Measurements from ENCODE around the gene CCDC116.

Gene CCDC116

DNA sequence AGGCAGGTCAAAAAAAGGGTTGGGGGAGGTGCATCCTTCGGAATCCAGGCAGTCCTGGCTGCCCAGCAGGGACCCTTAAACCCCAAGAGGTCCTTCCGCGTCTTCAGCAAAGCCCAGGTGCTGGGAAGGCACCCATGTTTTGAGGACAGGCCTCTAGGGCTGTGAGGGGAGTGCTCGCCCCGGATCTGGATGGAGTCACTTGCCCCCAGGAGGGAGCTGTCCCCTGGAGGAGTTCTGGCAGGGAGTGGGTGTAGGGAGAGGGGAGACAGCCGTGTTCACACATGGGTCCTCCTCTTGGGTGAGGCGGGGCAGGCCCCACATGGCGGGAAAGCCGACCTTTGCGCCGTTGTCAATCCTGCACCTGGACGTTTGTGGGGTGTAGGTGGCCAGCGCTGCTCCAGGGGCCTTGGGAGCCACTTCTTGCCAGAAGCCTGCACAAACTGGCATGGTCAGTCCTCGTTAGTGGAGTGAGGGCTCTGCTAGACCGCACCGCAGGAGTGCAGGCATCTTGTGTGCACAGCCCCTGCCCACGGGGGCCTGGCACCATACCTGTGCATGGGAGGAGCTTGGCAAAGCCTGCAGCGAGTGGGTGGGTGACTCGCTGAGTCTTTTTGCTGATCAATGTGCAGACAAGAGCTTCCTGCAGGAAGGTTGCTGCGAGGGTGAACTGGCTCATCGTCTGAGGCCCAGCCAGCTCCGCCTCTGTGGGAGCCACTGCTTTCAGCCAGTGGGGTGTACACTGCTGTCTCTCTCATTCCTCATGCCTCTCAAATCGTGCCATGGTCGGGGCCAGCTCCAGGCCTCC, 49.2 kb downstream of the CCDC116 start:
- no peak for DNase-seq (ENCODE audit: low spot score)

DNA sequence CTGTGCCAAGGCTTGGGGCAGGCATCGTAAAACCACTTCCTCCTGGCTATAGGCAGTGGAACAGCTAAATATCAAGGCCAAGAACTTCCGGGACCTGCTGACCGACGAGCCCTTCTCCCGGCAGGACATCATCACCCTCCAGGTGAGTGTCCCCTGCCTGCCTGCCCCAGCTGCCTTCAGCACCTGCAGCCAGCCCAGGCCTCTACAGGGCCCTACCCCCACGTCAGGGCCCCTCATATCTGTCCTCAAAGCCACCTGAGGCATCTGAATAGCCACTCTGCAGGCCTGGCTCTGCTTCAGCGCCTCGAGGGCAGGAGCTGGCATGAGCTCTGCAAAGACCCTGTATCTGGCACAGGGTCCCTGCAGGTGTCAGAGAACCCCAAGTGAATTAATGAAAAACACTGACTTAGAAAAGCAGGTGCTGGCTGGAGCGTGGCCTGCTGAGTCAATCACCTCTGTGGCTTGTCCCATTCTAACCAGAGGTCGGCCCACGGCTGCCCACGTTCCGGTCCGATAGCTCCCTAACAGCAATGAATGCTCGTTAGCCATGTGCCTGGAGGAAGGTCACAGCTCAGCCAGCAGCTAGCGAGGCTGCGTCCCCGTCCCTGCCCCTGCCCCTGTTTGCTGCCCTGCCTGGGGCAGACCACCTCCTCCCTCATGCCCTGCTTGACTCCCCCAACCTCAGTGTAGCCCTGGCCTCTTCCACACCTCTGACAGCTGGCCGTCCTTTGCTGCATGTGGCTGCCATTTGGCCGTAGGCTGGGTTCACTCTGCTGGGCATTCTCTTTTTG, 50.0 kb downstream of the CCDC116 start:
- no peak for DNase-seq (ENCODE audit: low spot score)

DNA sequence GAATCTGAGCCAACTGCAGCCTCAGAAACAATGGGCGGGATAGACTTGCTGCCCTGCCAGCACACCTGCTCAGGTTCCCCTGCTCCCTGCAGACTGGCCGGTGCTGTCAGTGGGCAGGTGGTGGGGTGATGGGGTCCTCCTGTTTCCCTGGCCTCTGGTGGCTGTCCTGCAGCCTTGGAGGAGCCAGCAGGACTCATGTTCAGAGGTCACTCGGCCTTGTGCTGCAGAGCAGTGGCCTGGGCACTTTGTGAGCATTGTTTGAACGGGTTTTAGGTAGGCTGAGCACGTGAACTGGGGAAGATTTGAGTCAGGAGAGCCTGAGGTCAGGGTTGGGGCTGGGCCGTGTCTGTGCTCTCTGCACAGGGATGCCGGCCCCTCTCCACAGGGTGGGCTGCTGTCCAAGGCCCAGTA, 50.8 kb downstream of the CCDC116 start:
- DNase-seq (ENCODE audit: low spot score), result no peak

DNA sequence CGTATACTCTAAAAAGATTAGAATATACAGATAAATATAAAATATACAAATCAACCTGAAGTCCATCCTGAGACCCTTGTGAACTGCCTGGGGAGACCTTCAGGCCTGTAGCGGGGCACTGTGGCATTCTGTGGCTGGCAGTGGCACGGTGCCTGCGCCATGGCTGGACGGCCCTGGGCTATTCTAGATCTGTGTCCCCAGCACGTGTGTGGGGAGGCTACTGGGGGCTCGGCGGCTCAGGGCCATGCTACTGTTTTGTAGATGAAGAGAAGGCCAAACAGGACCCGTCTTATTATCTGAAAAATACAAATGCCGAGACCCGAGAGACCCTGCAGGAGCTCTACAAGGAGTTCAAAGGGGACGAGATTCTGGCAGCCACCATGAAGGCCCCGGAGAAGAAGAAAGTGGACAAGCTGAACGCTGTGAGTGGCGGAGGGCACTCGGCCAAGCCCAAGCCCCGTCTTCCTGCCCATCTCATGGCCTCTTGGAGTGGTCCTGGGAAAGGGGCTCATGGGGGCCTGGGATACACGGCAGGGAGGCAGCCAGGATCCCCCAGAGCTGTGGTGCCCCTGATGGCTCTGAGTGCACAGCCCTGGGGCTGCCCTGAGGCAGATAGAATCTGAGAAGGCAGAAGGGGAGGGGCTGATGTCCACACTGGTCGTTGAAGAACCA, 52.1 kb downstream of the CCDC116 start:
- no peak for DNase-seq (ENCODE audit: low spot score)

DNA sequence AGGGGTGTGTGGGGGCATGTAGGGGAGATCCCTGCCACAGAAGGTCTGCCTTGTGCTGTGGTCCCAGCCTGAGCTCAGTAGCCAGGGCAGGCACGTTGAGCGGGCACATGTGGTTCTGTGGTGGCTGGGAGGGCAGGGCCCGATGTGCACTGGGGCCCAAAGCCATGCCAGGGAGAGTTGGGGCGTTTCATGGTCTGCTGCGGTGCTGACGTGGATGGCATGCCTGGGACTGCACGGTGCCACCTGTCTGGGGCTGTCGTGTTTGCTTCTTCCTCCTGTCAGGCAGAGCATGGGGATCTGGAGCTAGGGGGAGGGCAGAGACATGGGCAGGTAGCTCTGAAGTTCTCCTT, 52.6 kb downstream of the CCDC116 start:
- no peak for DNase-seq (ENCODE audit: low spot score)

DNA sequence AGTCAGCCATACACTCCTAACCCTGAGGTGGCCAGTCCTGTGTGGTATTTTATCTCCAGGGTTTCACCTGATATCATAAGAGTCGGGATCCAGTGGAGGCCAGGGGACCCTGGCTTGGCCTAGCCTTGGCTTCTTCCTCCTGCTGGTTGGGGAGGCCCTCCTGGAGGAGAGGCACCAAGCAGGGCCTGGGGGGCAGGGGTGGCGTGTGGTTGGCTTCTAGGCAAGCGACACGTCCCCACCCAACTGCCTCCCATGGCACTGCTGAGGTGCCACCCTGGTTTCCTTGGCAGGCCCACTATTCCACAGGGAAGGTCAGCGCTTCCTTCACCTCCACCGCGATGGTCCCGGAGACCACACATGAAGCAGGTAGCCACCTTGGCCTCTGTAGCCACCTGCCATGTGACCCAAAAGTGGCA, 53.6 kb downstream of the CCDC116 start:
- DNase-seq (ENCODE audit: low spot score), result no peak
